GM21360 (cell line): ENCODE data around the gene ICA1.

Experiments used
- ATAC-seq: cut with Tn5 transposase; IDR thresholded peaks from one replicate; pipeline ENCODE4 v1.9.1; 2021; ENCODE audit warnings: mild to moderate bottlenecking, moderate library complexity; ENCODE audit not compliant: unreplicated experiment

The ICA1 gene

GRCh38 chr7:8204339-8205030, 57.5 kb downstream of the ICA1 start:
- no peak for ATAC-seq

- ATAC-seq = no peak
Measured at GRCh38 chr7:8201846-8202441, 60.0 kb downstream of the ICA1 start.

- ATAC-seq = no peak
Measured at GRCh38 chr7:8200717-8201116, 61.2 kb downstream of the ICA1 start.

GRCh38 chr7:8200316-8200715, 61.7 kb downstream of the ICA1 start:
- ATAC-seq = no peak

GRCh38 chr7:8197994-8198698, 63.8 kb downstream of the ICA1 start:
- no peak for ATAC-seq

GRCh38 chr7:8192897-8193296, 69.1 kb downstream of the ICA1 start:
- no peak for ATAC-seq

GRCh38 chr7:8190119-8190895, 71.7 kb downstream of the ICA1 start:
- peak; percentile 91 for ATAC-seq

- ATAC-seq = no peak
Measured at GRCh38 chr7:8189625-8190024, 72.3 kb downstream of the ICA1 start.

GRCh38 chr7:8185926-8186683, 75.9 kb downstream of the ICA1 start:
- ATAC-seq = no peak

GRCh38 chr7:8184221-8184620, 77.7 kb downstream of the ICA1 start:
- ATAC-seq = no peak

- no peak for ATAC-seq
Measured at GRCh38 chr7:8179486-8179885, 82.5 kb downstream of the ICA1 start.

GRCh38 chr7:8178353-8178752, 83.6 kb downstream of the ICA1 start:
- no peak for ATAC-seq

GRCh38 chr7:8177109-8177933, 84.6 kb downstream of the ICA1 start:
- peak; percentile 40 for ATAC-seq

GRCh38 chr7:8176370-8177081, 85.4 kb downstream of the ICA1 start:
- peak; percentile 61 for ATAC-seq

- ATAC-seq = no peak
Measured at GRCh38 chr7:8175929-8176369, 86.0 kb downstream of the ICA1 start.

- ATAC-seq = no peak
Measured at GRCh38 chr7:8172372-8173354, 89.3 kb downstream of the ICA1 start.

- no peak for ATAC-seq
Measured at GRCh38 chr7:8169171-8169570, 92.8 kb downstream of the ICA1 start.

GRCh38 chr7:8168336-8168735, 93.6 kb downstream of the ICA1 start:
- no peak for ATAC-seq
